Neural crest cell (in vitro differentiated cells): Measurements from ENCODE around the gene RGL1. TPM values are rescaled to one million over a fixed set of nuclear protein-coding genes. Genes with fewer than 3 reads are reported as not detected.

Source experiments
- DNase-seq: peaks from one replicate; pipeline ENCODE4 v3.0.0; 2021; ENCODE audit warnings: low read depth, mixed read lengths, low spot score
- H3K27ac Mint-ChIP-seq: one replicate; pipeline ENCODE4 v1.8.0; 2021; ENCODE audit warnings: mild to moderate bottlenecking, mixed read lengths; ENCODE audit not compliant: unreplicated experiment
- H3K27me3 Mint-ChIP-seq: 2 replicates; pipeline ENCODE4 v1.8.0; 2021; ENCODE audit warnings: low read depth, mild to moderate bottlenecking, mixed read lengths
- H3K36me3 Mint-ChIP-seq: 2 replicates; pipeline ENCODE4 v1.8.0; 2021; ENCODE audit warnings: low read depth, mild to moderate bottlenecking, mixed read lengths
- H3K4me1 Mint-ChIP-seq: 2 replicates; pipeline ENCODE4 v1.8.0; 2021; ENCODE audit warnings: mixed read lengths
- H3K4me3 Mint-ChIP-seq: one replicate; pipeline ENCODE4 v1.8.0; 2021; ENCODE audit warnings: mild to moderate bottlenecking, mixed read lengths
- H3K9me3 Mint-ChIP-seq: 2 replicates; pipeline ENCODE4 v1.8.0; 2021; ENCODE audit warnings: mixed read lengths
- total RNA-seq: library from RNA; stranded (reverse); gene quantifications from 2 replicates; pipeline ENCODE4 v1.2.1, GENCODE V29; 2021
- TF ChIP-seq, protein P1 (sequence below): fragments of 200-600 bp; sonication (generic); conservative IDR thresholded peaks from 2 replicates; pipeline ENCODE4 v1.5.0; 2021; ENCODE audit warnings: antibody characterized with exemption, mild to moderate bottlenecking

The RGL1 gene
- total RNA-seq, 1 donor from 2014 or later, result 13.6 TPM

DNA sequence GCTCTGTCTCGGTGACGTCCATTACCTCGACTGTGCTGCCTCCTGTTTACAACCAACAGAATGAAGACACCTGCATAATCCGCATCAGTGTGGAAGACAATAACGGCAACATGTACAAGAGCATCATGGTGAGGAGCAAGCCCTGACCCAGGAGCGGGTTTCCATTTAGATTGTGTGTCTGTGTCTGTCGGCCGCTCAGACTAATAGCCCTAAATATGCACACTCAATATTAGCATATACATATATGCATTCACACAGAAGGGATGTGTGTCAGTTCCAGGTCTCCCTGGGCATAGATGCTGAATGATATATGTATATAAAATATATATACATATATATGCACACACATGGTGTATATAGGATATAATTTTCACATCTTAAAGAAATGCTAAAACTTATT is 111.7 kb downstream of the RGL1 start:
- H3K9me3 Mint-ChIP-seq, result no peaks in the 10 kb centered on the region
- H3K36me3 Mint-ChIP-seq, result peaks cover 12% of the 10 kb centered on the region
- H3K4me3 Mint-ChIP-seq, result no peak overlapping the region
- H3K27me3 Mint-ChIP-seq, result no peaks in the 10 kb centered on the region
- H3K27ac Mint-ChIP-seq, result no peak overlapping the region
- H3K4me1 Mint-ChIP-seq, result peaks cover 13% of the 10 kb centered on the region
- TF ChIP-seq, protein P1, sequence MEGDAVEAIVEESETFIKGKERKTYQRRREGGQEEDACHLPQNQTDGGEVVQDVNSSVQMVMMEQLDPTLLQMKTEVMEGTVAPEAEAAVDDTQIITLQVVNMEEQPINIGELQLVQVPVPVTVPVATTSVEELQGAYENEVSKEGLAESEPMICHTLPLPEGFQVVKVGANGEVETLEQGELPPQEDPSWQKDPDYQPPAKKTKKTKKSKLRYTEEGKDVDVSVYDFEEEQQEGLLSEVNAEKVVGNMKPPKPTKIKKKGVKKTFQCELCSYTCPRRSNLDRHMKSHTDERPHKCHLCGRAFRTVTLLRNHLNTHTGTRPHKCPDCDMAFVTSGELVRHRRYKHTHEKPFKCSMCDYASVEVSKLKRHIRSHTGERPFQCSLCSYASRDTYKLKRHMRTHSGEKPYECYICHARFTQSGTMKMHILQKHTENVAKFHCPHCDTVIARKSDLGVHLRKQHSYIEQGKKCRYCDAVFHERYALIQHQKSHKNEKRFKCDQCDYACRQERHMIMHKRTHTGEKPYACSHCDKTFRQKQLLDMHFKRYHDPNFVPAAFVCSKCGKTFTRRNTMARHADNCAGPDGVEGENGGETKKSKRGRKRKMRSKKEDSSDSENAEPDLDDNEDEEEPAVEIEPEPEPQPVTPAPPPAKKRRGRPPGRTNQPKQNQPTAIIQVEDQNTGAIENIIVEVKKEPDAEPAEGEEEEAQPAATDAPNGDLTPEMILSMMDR, result no peak
- DNase-seq, result no peak

DNA sequence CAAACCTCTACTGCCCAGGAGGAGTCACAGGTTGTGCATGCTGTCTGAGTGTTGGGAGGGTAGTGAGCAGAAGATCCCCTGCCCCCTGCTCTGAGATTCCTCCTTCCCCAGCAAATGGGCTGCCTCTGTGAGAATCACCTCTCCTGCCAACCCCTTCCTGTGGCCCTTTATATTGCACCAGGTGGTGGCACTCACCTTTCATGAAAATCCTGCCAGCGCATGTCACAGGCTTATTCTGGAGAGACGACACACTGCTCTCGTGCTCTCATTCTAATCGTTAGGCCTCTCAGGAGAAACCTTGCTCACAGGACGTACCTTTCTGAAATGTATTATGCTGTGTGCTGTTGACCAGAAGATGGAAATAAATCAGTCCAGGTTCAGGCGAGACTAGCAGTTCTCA is 113.7 kb downstream of the RGL1 start:
- peaks cover 11% of the 10 kb centered on the region for H3K36me3 Mint-ChIP-seq
- peaks cover 13% of the 10 kb centered on the region for H3K4me1 Mint-ChIP-seq
- TF ChIP-seq, protein P1, result no peak
- H3K9me3 Mint-ChIP-seq, result no peaks in the 10 kb centered on the region
- H3K27me3 Mint-ChIP-seq, result no peaks in the 10 kb centered on the region
- no peak overlapping the region for H3K27ac Mint-ChIP-seq
- DNase-seq, result no peak
- no peak overlapping the region for H3K4me3 Mint-ChIP-seq

DNA sequence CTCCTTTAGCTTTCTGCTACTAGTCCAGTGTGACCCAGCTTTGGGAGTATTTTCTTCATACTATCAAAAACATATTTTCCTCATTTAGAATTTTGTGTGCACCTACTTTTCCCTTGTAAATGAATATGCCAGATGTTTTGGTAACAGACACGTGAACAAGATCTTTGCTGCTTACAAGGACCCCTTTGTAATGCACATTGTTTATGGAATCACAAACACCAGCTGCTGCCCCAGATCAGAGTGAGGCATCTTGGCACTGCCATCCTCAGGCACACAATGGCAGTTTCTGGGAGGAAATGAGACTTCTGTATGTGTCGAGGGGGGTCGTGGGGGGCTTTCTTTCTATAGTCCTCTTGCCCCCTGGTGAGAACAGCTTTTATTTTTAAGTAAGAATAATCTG is 115.7 kb downstream of the RGL1 start:
- H3K27me3 Mint-ChIP-seq, result no peaks in the 10 kb centered on the region
- H3K4me1 Mint-ChIP-seq, result peaks cover 5% of the 10 kb centered on the region
- no peak overlapping the region for H3K27ac Mint-ChIP-seq
- DNase-seq, result no peak
- peaks cover 18% of the 10 kb centered on the region for H3K36me3 Mint-ChIP-seq
- no peaks in the 10 kb centered on the region for H3K9me3 Mint-ChIP-seq
- H3K4me3 Mint-ChIP-seq, result no peak overlapping the region
- TF ChIP-seq, protein P1, result no peak

DNA sequence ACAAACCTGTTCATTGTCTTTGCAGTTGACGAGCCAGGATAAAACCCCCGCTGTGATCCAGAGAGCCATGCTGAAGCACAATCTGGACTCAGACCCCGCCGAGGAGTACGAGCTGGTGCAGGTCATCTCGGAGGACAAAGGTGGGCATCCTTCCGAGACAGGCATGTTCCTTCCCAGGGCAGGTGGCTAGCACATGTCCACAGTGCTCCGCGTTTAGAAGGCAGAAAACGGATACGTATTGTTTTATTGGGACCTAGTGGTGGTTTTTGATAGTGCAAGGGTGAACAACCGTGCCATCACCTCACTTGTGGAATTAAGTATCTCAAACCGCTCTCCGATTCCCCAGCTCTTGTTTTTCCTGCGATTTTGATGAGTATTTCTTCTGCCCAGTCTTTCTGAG is 117.3 kb downstream of the RGL1 start:
- no peak overlapping the region for H3K4me3 Mint-ChIP-seq
- no peaks in the 10 kb centered on the region for H3K4me1 Mint-ChIP-seq
- TF ChIP-seq, protein P1, result peak; percentile 38
- no peaks in the 10 kb centered on the region for H3K9me3 Mint-ChIP-seq
- H3K27me3 Mint-ChIP-seq, result no peaks in the 10 kb centered on the region
- H3K36me3 Mint-ChIP-seq, result peaks cover 20% of the 10 kb centered on the region
- no peak overlapping the region for H3K27ac Mint-ChIP-seq
- no peak for DNase-seq

DNA sequence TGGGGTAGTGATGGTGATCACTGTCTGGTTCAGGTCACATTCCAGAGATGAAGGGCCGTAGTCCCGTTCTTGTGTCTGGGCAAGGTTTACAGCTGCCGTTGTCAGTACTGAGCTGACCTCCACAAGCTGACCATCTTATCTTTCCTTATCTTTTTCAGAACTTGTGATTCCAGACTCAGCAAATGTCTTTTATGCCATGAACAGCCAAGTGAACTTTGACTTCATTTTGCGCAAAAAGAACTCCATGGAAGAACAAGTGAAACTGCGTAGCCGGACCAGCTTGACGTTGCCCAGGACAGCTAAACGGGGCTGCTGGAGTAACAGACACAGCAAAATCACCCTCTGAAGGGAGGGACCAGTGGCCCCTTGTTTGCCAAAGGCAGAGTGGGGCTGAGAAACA is 121.0 kb downstream of the RGL1 start:
- Mint-ChIP-seq H3K4me3 (no peak overlapping the region), H3K9me3 (no peaks in the 10 kb centered on the region), H3K27ac (no peak overlapping the region), H3K4me1 (peaks cover 3% of the 10 kb centered on the region), H3K36me3 (peaks cover 17% of the 10 kb centered on the region), H3K27me3 (no peaks in the 10 kb centered on the region)
- TF ChIP-seq, protein P1, result no peak
- DNase-seq, result no peak

DNA sequence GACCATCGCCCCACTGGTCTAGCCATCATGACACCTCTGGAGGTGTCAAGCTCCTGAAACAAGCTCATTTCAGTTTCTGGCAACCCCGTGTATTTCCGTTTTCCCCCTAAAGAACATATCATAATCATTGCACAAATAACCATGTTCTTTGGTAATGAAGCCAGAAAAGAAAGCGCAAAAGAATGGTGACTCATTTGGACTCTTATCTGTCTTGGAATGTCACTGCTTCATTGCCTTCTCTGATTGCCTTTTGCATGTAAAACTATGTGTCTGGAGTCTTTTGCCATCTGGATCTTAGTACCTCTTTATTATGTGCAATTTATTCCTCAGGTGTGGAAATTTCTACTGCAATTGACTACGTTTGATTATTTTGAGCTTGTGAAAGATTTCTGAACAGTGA is 122.1 kb downstream of the RGL1 start:
- H3K4me3 Mint-ChIP-seq, result no peak overlapping the region
- no peak overlapping the region for H3K27ac Mint-ChIP-seq
- peaks cover 17% of the 10 kb centered on the region for H3K36me3 Mint-ChIP-seq
- no peak for DNase-seq
- H3K4me1 Mint-ChIP-seq, result peaks cover 7% of the 10 kb centered on the region
- H3K27me3 Mint-ChIP-seq, result no peaks in the 10 kb centered on the region
- no peaks in the 10 kb centered on the region for H3K9me3 Mint-ChIP-seq
- TF ChIP-seq, protein P1, result no peak
